GM12878 (cell line): ENCODE measurements around the gene ERV3-1. TPM values are rescaled to one million over a fixed set of nuclear protein-coding genes. Genes with fewer than 3 reads are reported as not detected.

Experiments
- ATAC-seq: fragments of 200-7000 bp; cut with Tn5 transposase; 3 replicates; pipeline ENCODE4 v1.9.1; 2020; ENCODE audit warnings: mild to moderate bottlenecking, moderate library complexity
- BruUV-seq: library from RNA; stranded (reverse); fragments of 400-500 nt; replicated peaks from 2 replicates; lab custom pipeline; 2021; lab: Mats Ljungman, UMichigan
- CTCF ChIA-PET: fragments of 300-600 bp; sonication (Branson Sonifier 250); formaldehyde crosslinking; extraction: SDS; loops from one replicate; lab custom pipeline; 2021; ENCODE audit warnings: inconsistent platforms; lab: Yijun Ruan, JAX
- POLR2A ChIA-PET: fragments of 350-600 bp; formaldehyde crosslinking; extraction: SDS; loops from one replicate; lab custom pipeline; 2021; ENCODE audit warnings: inconsistent platforms; lab: Charles Lee
- RAD21 ChIA-PET: fragments of 300-600 bp; sonication (Branson Sonifier 250); formaldehyde crosslinking; loops from one replicate; lab custom pipeline; 2023; ENCODE audit warnings: antibody characterized with exemption; ENCODE audit not compliant: unreplicated experiment; lab: Charles Lee
- SMC1A ChIA-PET: fragments of 300-600 bp; sonication (Branson Sonifier 250); formaldehyde crosslinking; loops from one replicate; lab custom pipeline; 2023; ENCODE audit not compliant: unreplicated experiment, uncharacterized antibody; lab: Charles Lee
- DNase-seq: peaks from one replicate; pipeline ENCODE4 v3.0.0-alpha.2; 2011; ENCODE audit warnings: low read depth, low spot score
- FAIRE-seq: peaks from 3 replicates; lab custom pipeline; 2011; peaks lifted over from hg19 to GRCh38; lab: Jason Lieb, UNC
- H2AFZ ChIP-seq: 2 replicates; pipeline ENCODE4 v1.6.0; 2011; ENCODE audit warnings: low read depth, low read length, control low read depth; ENCODE audit not compliant: control insufficient read depth
- H3K27ac ChIP-seq: 2 replicates; pipeline ENCODE4 v1.5.1; 2011; ENCODE audit warnings: control low read depth; ENCODE audit not compliant: control insufficient read depth, insufficient read depth
- H3K27me3 ChIP-seq, 2 experiments: replicated peaks in 1 of 2; 2 replicates each; pipeline versions ENCODE4 v1.6.0 to v1.6.1; 2011; ENCODE audit warnings: low read length in 1 of 2; ENCODE audit not compliant: control insufficient read depth in 2 of 2, insufficient read depth in 2 of 2
- H3K36me3 ChIP-seq, 2 experiments: 2 replicates each; pipeline ENCODE4 v1.5.1; 2011; ENCODE audit warnings: low read length in 1 of 2; ENCODE audit not compliant: control insufficient read depth in 2 of 2, insufficient read depth in 2 of 2
- H3K4me1 ChIP-seq: 2 replicates; pipeline ENCODE4 v1.6.1; 2011; ENCODE audit warnings: mild to moderate bottlenecking, low read length, moderate library complexity, mixed read lengths; ENCODE audit not compliant: control insufficient read depth, insufficient read depth
- H3K4me2 ChIP-seq: 2 replicates; pipeline ENCODE4 v1.6.0; 2011; ENCODE audit warnings: control low read depth; ENCODE audit not compliant: control insufficient read depth, insufficient read depth
- H3K4me3 ChIP-seq: fragments of 200-600 bp; sonication (generic); 2 replicates; pipeline ENCODE4 v1.5.1; 2016
- H3K79me2 ChIP-seq: 2 replicates; pipeline ENCODE4 v1.6.0; 2011; ENCODE audit warnings: low read length; ENCODE audit not compliant: control insufficient read depth, insufficient read depth
- H3K9ac ChIP-seq: 2 replicates; pipeline ENCODE4 v1.8.0; 2011; ENCODE audit warnings: low read length, control low read depth, mixed read lengths; ENCODE audit not compliant: control insufficient read depth, insufficient read depth
- H3K9me3 ChIP-seq: replicated peaks from 3 replicates; pipeline ENCODE4 v1.5.1; 2011; ENCODE audit warnings: mild to moderate bottlenecking, low read length; ENCODE audit not compliant: control insufficient read depth, insufficient read depth
- H4K20me1 ChIP-seq: 2 replicates; pipeline ENCODE4 v1.6.0; 2011; ENCODE audit not compliant: control insufficient read depth, insufficient read depth
- BACH1 ChIP-seq: fragments of 450-650 bp; IDR thresholded peaks from 2 replicates; pipeline ENCODE4 v1.6.1; 2017; ENCODE audit warnings: mild to moderate bottlenecking, borderline replicate concordance
- BMI1 ChIP-seq: fragments of 450-650 bp; IDR thresholded peaks from 2 replicates; pipeline ENCODE4 v1.6.1; 2016; ENCODE audit warnings: mild to moderate bottlenecking, moderate library complexity, borderline replicate concordance
- CHD4 ChIP-seq: fragments of 200-600 bp; sonication (generic); IDR thresholded peaks from 2 replicates; pipeline ENCODE4 v1.6.1; 2016; ENCODE audit warnings: mild to moderate bottlenecking
- CTCF ChIP-seq, 3 experiments: IDR thresholded peaks in 2 of 3; conservative IDR thresholded peaks in 1 of 3; 2 replicates each; pipeline ENCODE4 v1.5.1; 2011; ENCODE audit warnings: low read depth in 3 of 3, low read length in 3 of 3, mild to moderate bottlenecking in 3 of 3, control low read depth in 2 of 3, moderate library complexity in 2 of 3, inconsistent platforms in 1 of 3, mixed read lengths in 1 of 3; ENCODE audit not compliant: control insufficient read depth in 2 of 3, insufficient read depth in 1 of 3; ENCODE audit errors: extremely low read depth in 1 of 3
- FOXK2 ChIP-seq: fragments of 450-650 bp; IDR thresholded peaks from 2 replicates; pipeline ENCODE4 v1.6.1; 2017; ENCODE audit warnings: mild to moderate bottlenecking, moderate library complexity
- HCFC1 ChIP-seq: fragments of 150-350 bp; IDR thresholded peaks from 2 replicates; pipeline ENCODE4 v1.6.1; 2014; ENCODE audit warnings: low read length
- HDAC2 ChIP-seq: fragments of 200-600 bp; sonication (generic); IDR thresholded peaks from 2 replicates; pipeline ENCODE4 v1.6.1; 2017
- IKZF1 ChIP-seq: fragments of 450-650 bp; conservative IDR thresholded peaks from 2 replicates; pipeline ENCODE4 v1.6.1; 2017; ENCODE audit warnings: antibody characterized with exemption, mild to moderate bottlenecking
- RAD21 ChIP-seq: IDR thresholded peaks from 2 replicates; pipeline ENCODE4 v1.6.1; 2011; ENCODE audit warnings: mild to moderate bottlenecking, low read depth, low read length, moderate library complexity; ENCODE audit not compliant: insufficient read depth
- RB1 ChIP-seq: fragments of 450-650 bp; formaldehyde crosslinking; IDR thresholded peaks from 2 replicates; pipeline ENCODE4 v1.6.1; 2017; ENCODE audit warnings: mild to moderate bottlenecking, borderline replicate concordance
- RELB ChIP-seq: fragments of 450-650 bp; IDR thresholded peaks from 2 replicates; pipeline ENCODE4 v1.6.1; 2017; ENCODE audit warnings: low read depth, mild to moderate bottlenecking, moderate library complexity
- SMARCA5 ChIP-seq: fragments of 450-650 bp; IDR thresholded peaks from 2 replicates; pipeline ENCODE4 v1.6.1; 2017; ENCODE audit warnings: mild to moderate bottlenecking
- SMC3 ChIP-seq: IDR thresholded peaks from 2 replicates; pipeline ENCODE4 v1.6.1; 2011; ENCODE audit warnings: low read length, improper control_type of control experiment, borderline replicate concordance
- ZNF622 ChIP-seq: fragments of 450-650 bp; IDR thresholded peaks from 2 replicates; pipeline ENCODE4 v1.6.1; 2017; ENCODE audit warnings: mild to moderate bottlenecking, inconsistent platforms
- WGBS: methylation state at CpG from one replicate; pipeline ENCODE4 v1.1.6; 2016; ENCODE audit warnings: low lambda C conversion rate; ENCODE audit not compliant: insufficient replicate concordance, insufficient coverage; ENCODE audit errors: missing lambda C conversion rate; 5-methylcytosine and 5-hydroxymethylcytosine counted together
- in situ Hi-C: fragments of 300-500 bp; cut with MboI; formaldehyde crosslinking; loops from 9 replicates; pipeline ENCODE4 v1.14.3; 2018; ENCODE audit warnings: mixed read lengths
- intact Hi-C: fragments of 100-400 bp; cut with micrococcal nuclease; formaldehyde crosslinking; loops from one replicate; pipeline ENCODE4 v1.14.2; 2022; ENCODE audit not compliant: unreplicated experiment
- polyA plus RNA-seq, 11 experiments: library from polyadenylated mRNA; depleted of rRNA in 4 of 11; unstranded in 6 of 11; stranded (reverse) in 5 of 11; fragments of >200 nt; fragmentation: Nextera tagmentation in 4 of 11; fragmentation: Illumina TruSeq in 1 of 11; extraction: Ambion mirVana in 4 of 11; extraction: Trizol in 1 of 11; gene quantifications; 1 replicate in 1 of 11; 2 replicates in 10 of 11; pipeline versions ENCODE4 v1.2.1 to v1.2.3, GENCODE V29; 2011 to 2016; ENCODE audit warnings: inconsistent platforms in 2 of 11, missing spikeins in 2 of 11, low read depth in 1 of 11
- total RNA-seq, 4 experiments: library from RNA; depleted of rRNA in 3 of 4; stranded (reverse); fragments of >200 nt in 3 of 4; fragmentation: Illumina TruSeq in 1 of 4; extraction: Trizol in 1 of 4; gene quantifications; 2 replicates each; pipeline versions ENCODE4 v1.2.1 to v1.2.3, GENCODE V29; 2013 to 2021

Gene ERV3-1
- total and polyA plus RNA-seq, 10 of the 15 experiments (the other 5 are each of a cell fraction or from before 2014, with no cell fraction given), result 9.4 to 23.4 (median 15.1) TPM

- TF ChIP-seq HCFC1, result no peak
Observed at GRCh38 chr7:64959072-64959747, 47.3 kb downstream of the ERV3-1 start (continued).

- H3K4me2 ChIP-seq, result no peak overlapping the region
- ChIA-PET SMC1A (interaction anchor here (1.3 to 4.1 kb wide), 6 partner anchors 9 to 357 kb away, joined by 3 to 46 read pairs (median 4); partner anchors contain the start of gene ERV3-1), CTCF (interaction anchor here (0.6 to 4.6 kb wide), 16 partner anchors 10 to 890 kb away, joined by 3 to 67 read pairs (median 4); partner anchors contain the start of gene ERV3-1), POLR2A (interaction anchor here (1.0 kb wide), 1 partner anchor 37 kb away, joined by 3 read pairs; no protein-coding TSS in a partner anchor)
- in situ Hi-C loops, result loop anchor here (5.0 kb wide), 1 partner anchor 366 kb away; no protein-coding TSS in a partner anchor
- ATAC-seq (peak; percentile 79), DNase-seq (peak; percentile 16)
- H3K36me3 ChIP-seq, result no peaks in the 10 kb centered on the region
- H2AFZ ChIP-seq, result no peak overlapping the region
- no peaks in the 10 kb centered on the region for H3K4me1 ChIP-seq
- no peaks in the 10 kb centered on the region for H3K79me2 ChIP-seq
- no peak for TF ChIP-seq HDAC2
- TF ChIP-seq BACH1, result no peak
- 0 out of 2 replicates have a peak, but pooled peaks have one; percentile 29 for TF ChIP-seq RB1
- no peak for TF ChIP-seq CHD4
- no peak for TF ChIP-seq RELB
- TF ChIP-seq BMI1, result no peak
- TF ChIP-seq CTCF (IDR thresholded peaks at IDR 0.05 in 2 of 3, conservative IDR thresholded peaks at IDR 0.05 in 1 of 3; ENCODE audit: control insufficient read depth in 2 of 3, extremely low read depth in 1 of 3, insufficient read depth in 1 of 3, low read depth in 3 of 3, low read length in 3 of 3), result peak; percentile 69 to 82 (median 69); a peak in 5 of 6 replicates
- TF ChIP-seq SMC3, result peak; percentile 62; the same call in 1 of the 2 replicates
- TF ChIP-seq RAD21, result peak; percentile 83
- 0 out of 2 replicates have a peak, but pooled peaks have one; percentile 24 for TF ChIP-seq SMARCA5
- TF ChIP-seq FOXK2, result no peak
- TF ChIP-seq IKZF1, result no peak
- no peak for TF ChIP-seq ZNF622
- TF ChIP-seq, all 136 proteins: peak for 5
- Histone ChIP-seq H3K27me3 (no peaks in the 10 kb centered on the region; a peak in 1 of 4 replicates), H3K27ac (no peak overlapping the region), H3K9me3 (no peaks in the 10 kb centered on the region; the same call in 2 of the 3 replicates), H3K9ac (no peak overlapping the region), H4K20me1 (no peaks in the 10 kb centered on the region), H3K4me3 (no peak overlapping the region)
- no TSS peak for BruUV-seq
- 5% methylated on average over 1 of the region's 1 CpG for WGBS
- peak; percentile 86 for FAIRE-seq
- intact Hi-C loops, result loop anchor here (1.0 kb wide), 1 partner anchor 356 kb away; no protein-coding TSS in a partner anchor
- RAD21 ChIA-PET, result interaction anchor here (0.6 to 3.6 kb wide), 11 partner anchors 9 to 889 kb away, joined by 3 to 38 read pairs (median 4); partner anchors contain the start of genes ERV3-1 and ZNF138
Observed at GRCh38 chr7:64951250-64951848, 55.1 kb downstream of the ERV3-1 start.
